Measurements from ENCODE around the gene SMG7. TPM values are rescaled to one million over a fixed set of nuclear protein-coding genes. Genes with fewer than 3 reads are reported as not detected.
"Not testable (repeated sequence)": the region's sequence is repeated elsewhere in the genome, so short reads cannot be mapped to it uniquely, and the experiment has no call there.

Gene SMG7, protein sequence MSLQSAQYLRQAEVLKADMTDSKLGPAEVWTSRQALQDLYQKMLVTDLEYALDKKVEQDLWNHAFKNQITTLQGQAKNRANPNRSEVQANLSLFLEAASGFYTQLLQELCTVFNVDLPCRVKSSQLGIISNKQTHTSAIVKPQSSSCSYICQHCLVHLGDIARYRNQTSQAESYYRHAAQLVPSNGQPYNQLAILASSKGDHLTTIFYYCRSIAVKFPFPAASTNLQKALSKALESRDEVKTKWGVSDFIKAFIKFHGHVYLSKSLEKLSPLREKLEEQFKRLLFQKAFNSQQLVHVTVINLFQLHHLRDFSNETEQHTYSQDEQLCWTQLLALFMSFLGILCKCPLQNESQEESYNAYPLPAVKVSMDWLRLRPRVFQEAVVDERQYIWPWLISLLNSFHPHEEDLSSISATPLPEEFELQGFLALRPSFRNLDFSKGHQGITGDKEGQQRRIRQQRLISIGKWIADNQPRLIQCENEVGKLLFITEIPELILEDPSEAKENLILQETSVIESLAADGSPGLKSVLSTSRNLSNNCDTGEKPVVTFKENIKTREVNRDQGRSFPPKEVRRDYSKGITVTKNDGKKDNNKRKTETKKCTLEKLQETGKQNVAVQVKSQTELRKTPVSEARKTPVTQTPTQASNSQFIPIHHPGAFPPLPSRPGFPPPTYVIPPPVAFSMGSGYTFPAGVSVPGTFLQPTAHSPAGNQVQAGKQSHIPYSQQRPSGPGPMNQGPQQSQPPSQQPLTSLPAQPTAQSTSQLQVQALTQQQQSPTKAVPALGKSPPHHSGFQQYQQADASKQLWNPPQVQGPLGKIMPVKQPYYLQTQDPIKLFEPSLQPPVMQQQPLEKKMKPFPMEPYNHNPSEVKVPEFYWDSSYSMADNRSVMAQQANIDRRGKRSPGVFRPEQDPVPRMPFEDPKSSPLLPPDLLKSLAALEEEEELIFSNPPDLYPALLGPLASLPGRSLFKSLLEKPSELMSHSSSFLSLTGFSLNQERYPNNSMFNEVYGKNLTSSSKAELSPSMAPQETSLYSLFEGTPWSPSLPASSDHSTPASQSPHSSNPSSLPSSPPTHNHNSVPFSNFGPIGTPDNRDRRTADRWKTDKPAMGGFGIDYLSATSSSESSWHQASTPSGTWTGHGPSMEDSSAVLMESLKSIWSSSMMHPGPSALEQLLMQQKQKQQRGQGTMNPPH
- 10 to 100 TPM; 49.6 to 65.5 TPM for total RNA-seq
- polyA plus RNA-seq (ENCODE audit: insufficient read length in 6 of 6), result 10 to 100 TPM; 58.5 to 69.6 (median 64.8) TPM
- long read RNA-seq, donor 1, partial matches to known transcripts, result 45 of 45 reads
- long read RNA-seq, donor 1, other reads (novel, unspliced or antisense), result 0 of 45 reads
- long read RNA-seq, donor 2, partial matches to known transcripts, result 32 of 32 reads
- long read RNA-seq, donor 2, other reads (novel, unspliced or antisense), result 0 of 32 reads
- long read RNA-seq, donor 3, full-length matches to known transcripts, result 1 of 1 reads
- long read RNA-seq, donor 3, partial matches to known transcripts, result 0 of 1 reads
- long read RNA-seq, donor 3, other reads (novel, unspliced or antisense), result 0 of 1 reads
- long read RNA-seq, donor 4, result 0 reads
- long read RNA-seq, donor 5, partial matches to known transcripts, result 7 of 7 reads
- long read RNA-seq, donor 5, other reads (novel, unspliced or antisense), result 0 of 7 reads
- long read RNA-seq, donor 6, result 0 reads
- long read RNA-seq, donor 7, full-length matches to known transcripts, result 1 of 1 reads
- long read RNA-seq, donor 7, partial matches to known transcripts, result 0 of 1 reads
- long read RNA-seq, donor 7, other reads (novel, unspliced or antisense), result 0 of 1 reads
- long read RNA-seq, donor 8, full-length matches to known transcripts, result 2 of 8 reads
- long read RNA-seq, donor 8, partial matches to known transcripts, result 6 of 8 reads
- long read RNA-seq, donor 8, other reads (novel, unspliced or antisense), result 0 of 8 reads
- long read RNA-seq, donor 9, result 0 reads
- long read RNA-seq, donor 10, partial matches to known transcripts, result 0 of 3 reads
- long read RNA-seq, donor 10, other reads (novel, unspliced or antisense), result 3 of 3 reads
- long read RNA-seq, donor 11, partial matches to known transcripts, result 5 of 6 reads
- long read RNA-seq, donor 11, other reads (novel, unspliced or antisense), result 0 of 6 reads
- long read RNA-seq, donor 12, partial matches to known transcripts, result 14 of 15 reads
- long read RNA-seq, donor 12, other reads (novel, unspliced or antisense), result 0 of 15 reads

DNA sequence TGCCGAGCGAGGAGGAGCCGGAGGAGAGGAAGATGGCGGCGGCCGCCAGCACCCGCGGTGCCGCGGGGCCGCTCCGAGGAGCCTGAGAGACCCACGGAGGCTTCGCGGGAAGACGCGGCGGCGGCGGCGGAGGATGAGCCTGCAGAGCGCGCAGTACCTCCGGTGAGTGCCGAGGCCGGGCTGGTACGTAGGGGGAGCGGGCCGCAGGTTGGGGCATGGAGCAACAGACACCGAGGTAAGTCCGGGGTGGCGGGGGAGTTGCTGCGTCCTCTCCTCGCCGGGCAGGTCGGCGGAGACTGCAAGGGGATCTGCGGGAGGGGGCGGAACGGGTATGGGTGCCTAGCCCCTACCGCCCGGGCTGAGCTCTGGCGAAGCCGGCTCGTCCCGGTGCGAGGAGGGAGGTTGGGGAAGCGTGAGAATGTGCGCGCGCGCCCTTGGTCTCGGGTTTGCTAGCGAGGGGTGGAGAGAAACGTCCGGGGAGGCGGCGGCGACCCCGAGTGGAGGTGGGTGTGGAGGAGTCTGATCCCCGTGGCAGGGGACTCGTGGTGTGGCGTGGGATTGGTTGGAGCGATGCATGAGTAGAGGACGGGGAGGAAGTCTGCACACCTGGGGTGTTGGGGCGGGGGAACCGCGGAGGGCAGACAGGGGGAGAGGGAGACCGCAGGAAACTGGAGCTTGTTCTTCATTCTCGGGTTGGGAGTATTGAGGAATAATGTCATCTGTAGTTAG is at the start of gene SMG7:
Gene SMG7, plus strand, starts transcription at position 12 of the 729 bp plus-strand sequence. Its CDS starts 122 bp downstream, at position 134.
- no peaks in the 10 kb centered on the region for H3K9me3 ChIP-seq
- no peaks in the 10 kb centered on the region for H3K36me3 ChIP-seq
- TF ChIP-seq, protein P1, sequence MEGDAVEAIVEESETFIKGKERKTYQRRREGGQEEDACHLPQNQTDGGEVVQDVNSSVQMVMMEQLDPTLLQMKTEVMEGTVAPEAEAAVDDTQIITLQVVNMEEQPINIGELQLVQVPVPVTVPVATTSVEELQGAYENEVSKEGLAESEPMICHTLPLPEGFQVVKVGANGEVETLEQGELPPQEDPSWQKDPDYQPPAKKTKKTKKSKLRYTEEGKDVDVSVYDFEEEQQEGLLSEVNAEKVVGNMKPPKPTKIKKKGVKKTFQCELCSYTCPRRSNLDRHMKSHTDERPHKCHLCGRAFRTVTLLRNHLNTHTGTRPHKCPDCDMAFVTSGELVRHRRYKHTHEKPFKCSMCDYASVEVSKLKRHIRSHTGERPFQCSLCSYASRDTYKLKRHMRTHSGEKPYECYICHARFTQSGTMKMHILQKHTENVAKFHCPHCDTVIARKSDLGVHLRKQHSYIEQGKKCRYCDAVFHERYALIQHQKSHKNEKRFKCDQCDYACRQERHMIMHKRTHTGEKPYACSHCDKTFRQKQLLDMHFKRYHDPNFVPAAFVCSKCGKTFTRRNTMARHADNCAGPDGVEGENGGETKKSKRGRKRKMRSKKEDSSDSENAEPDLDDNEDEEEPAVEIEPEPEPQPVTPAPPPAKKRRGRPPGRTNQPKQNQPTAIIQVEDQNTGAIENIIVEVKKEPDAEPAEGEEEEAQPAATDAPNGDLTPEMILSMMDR (IDR thresholded peaks at IDR 0.05), result no peak
- H3K27me3 ChIP-seq, result no peaks in the 10 kb centered on the region
- intact Hi-C loops (cut with DNase I), result loop anchor here in 1 of 2 donors (10.0 kb wide), 2 partner anchors 72 to 162 kb away; partner anchors contain the start of gene ARPC5
- peak within 1 kb of the TSS; percentile 84 to 94 for H3K4me3 ChIP-seq
- DNase-seq, result peak in 3 of 4 donors; percentile 39 to 92 (median 67)
- H3K27ac ChIP-seq, result peak within 1 kb of the TSS; percentile 97 to 99
- ATAC-seq, result peak; percentile 1
- H3K4me1 ChIP-seq, result peaks cover 6 to 44% of the 10 kb centered on the region in 2 donors

DNA sequence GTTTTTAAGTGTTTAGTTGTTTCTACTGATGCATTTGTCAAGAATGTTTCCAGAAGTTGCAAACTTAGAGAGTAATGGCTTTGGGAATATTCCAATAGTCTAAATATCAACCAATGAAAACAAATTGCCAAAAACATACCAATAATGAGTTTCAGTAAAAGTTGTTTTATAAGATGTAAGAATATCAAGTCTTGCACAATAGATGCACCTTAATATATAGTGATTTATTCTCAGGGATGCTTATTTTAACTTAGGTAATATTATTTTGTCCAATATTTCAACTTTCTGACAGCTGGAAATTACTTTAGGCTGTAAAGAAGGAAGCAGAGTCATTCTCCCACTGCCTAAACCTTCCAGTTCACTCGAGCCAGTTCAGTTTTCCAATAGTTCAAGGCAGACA is 48.8 kb upstream of the SMG7 start:
- DNase-seq, result no peak
- no peak for ATAC-seq
- Histone ChIP-seq H3K27ac (no peak overlapping the region), H3K36me3 (no peaks in the 10 kb centered on the region), H3K4me1 (no peaks in the 10 kb centered on the region), H3K27me3 (peaks cover 10 to 52% of the 10 kb centered on the region in 2 donors), H3K9me3 (no peaks in the 10 kb centered on the region), H3K4me3 (no peak overlapping the region)
- TF ChIP-seq, protein P1 (IDR thresholded peaks at IDR 0.05), result no peak
- intact Hi-C loops (cut with DNase I), result no loop called here

DNA sequence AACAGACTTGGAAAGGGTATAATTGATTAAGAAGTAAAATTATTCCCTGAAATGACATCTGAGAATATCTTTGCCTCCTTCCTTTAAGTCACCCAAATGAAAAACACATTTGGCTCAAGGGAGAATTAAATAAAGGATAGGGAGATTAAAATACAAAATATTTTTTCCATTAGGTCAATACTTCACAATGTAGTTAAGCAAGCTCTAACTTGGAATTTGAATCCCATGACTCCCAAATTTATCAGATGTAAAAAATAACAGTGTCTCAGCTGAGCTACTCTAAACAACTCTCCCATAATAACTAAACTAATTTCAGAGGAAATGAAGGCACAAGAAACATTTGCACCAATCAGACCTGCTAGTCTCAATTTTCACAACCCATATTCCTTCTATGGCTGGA is 47.6 kb upstream of the SMG7 start:
- ATAC-seq, result no peak
- intact Hi-C loops (cut with DNase I), result no loop called here
- TF ChIP-seq, protein P1 (IDR thresholded peaks at IDR 0.05), result no peak

DNA sequence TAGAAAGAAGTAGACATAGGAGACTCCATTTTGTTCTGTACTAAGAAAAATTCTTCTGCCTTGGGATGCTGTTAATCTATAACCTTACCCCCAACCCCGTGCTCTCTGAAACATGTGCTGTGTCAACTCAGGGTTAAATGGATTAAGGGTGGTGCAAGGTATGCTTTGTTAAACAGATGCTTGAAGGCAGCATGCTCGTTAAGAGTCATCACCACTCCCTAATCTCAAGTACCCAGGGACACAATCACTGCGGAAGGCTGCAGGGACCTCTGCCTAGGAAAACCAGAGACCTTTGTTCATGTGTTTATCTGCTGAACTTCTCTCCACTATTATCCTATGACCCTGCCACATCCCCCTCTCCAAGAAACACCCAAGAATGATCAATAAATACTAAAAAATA is 44.7 kb upstream of the SMG7 start:
- H3K27ac ChIP-seq; H3K36me3 ChIP-seq; intact Hi-C loops (cut with DNase I); H3K9me3 ChIP-seq; DNase-seq; H3K4me1 ChIP-seq; H3K4me3 ChIP-seq: not testable (repeated sequence)
- ATAC-seq, result peak; percentile 23
- H3K27me3 ChIP-seq, result peaks cover 0 to 12% of the 10 kb centered on the region in 2 donors

More for the DNA sequence above, 47.6 kb upstream of the SMG7 start:
- Histone ChIP-seq H3K4me1 (no peaks in the 10 kb centered on the region), H3K27ac (no peak overlapping the region), H3K27me3 (peaks cover 0 to 41% of the 10 kb centered on the region in 2 donors), H3K4me3 (no peak overlapping the region), H3K9me3 (no peaks in the 10 kb centered on the region), H3K36me3 (no peaks in the 10 kb centered on the region)
- no peak for DNase-seq
